B cell (primary cell): ENCODE data around the gene RING1. TPM values are rescaled to one million over a fixed set of nuclear protein-coding genes. Genes with fewer than 3 reads are reported as not detected.

Experiments
- ATAC-seq: fragments of 200-7000 bp; cut with Tn5 transposase; one replicate; pipeline ENCODE4 v1.10.0; 2021; ENCODE audit warnings: low read depth, mild to moderate bottlenecking, moderate number of reproducible peaks, moderate library complexity
- CTCF ChIA-PET: fragments of 350-600 bp; sonication (Branson Sonifier 250); formaldehyde crosslinking; loops from one replicate; lab custom pipeline; 2021; ENCODE audit warnings: antibody characterized with exemption, inconsistent platforms; lab: Charles Lee
- POLR2A ChIA-PET: fragments of 350-600 bp; sonication (Branson Sonifier 250); formaldehyde crosslinking; loops from one replicate; lab custom pipeline; 2021; ENCODE audit warnings: antibody characterized with exemption; lab: Charles Lee
- DNase-seq: peaks from one replicate; pipeline ENCODE4 v3.0.0; 2013
- H2AFZ ChIP-seq: 2 replicates; pipeline ENCODE4 v1.6.1; 2012; ENCODE audit warnings: mild to moderate bottlenecking, low read depth, low read length; ENCODE audit not compliant: insufficient read depth, poor library complexity, severe bottlenecking
- H3K27ac ChIP-seq, 2 donors: 1 replicate in 1 of 2; 2 replicates in 1 of 2; pipeline ENCODE4 v1.5.1; 2012 to 2013; ENCODE audit warnings: low read length in 2 of 2, mild to moderate bottlenecking in 2 of 2, moderate library complexity in 1 of 2
- H3K27me3 ChIP-seq, 4 experiments: fragments of 200-600 bp in 1 of 4; sonication (generic) in 1 of 4; replicated peaks in 1 of 4; 1 replicate in 2 of 4; 2 replicates in 2 of 4; pipeline versions ENCODE4 v1.6.1 to v1.7.0; 2013 to 2016; ENCODE audit warnings: low read length in 3 of 4, mild to moderate bottlenecking in 2 of 4, mixed read lengths in 1 of 4, moderate library complexity in 1 of 4; ENCODE audit not compliant: insufficient read depth in 4 of 4, control insufficient read depth in 3 of 4; ENCODE audit errors: control extremely low read depth in 1 of 4
- H3K36me3 ChIP-seq, 2 experiments: replicated peaks in 1 of 2; 1 replicate in 1 of 2; 2 replicates in 1 of 2; pipeline versions ENCODE4 v1.6.1 to v1.7.1; 2013; ENCODE audit warnings: low read length in 1 of 2; ENCODE audit not compliant: insufficient read depth in 2 of 2, control insufficient read depth in 1 of 2; ENCODE audit errors: control extremely low read depth in 1 of 2, extremely low read depth in 1 of 2
- H3K4me1 ChIP-seq, 2 donors: fragments of 200-600 bp in 1 of 2; sonication (generic) in 1 of 2; 1 replicate in 1 of 2; 2 replicates in 1 of 2; pipeline versions ENCODE4 v1.5.1 to v1.6.1; 2013 to 2017; ENCODE audit warnings: low read length in 2 of 2; ENCODE audit not compliant: control insufficient read depth in 2 of 2, insufficient read depth in 2 of 2
- H3K4me2 ChIP-seq: replicated peaks from 2 replicates; pipeline ENCODE3; 2012; ENCODE audit warnings: mild to moderate bottlenecking, low read depth, low read length; ENCODE audit not compliant: poor library complexity, severe bottlenecking
- H3K4me3 ChIP-seq, 5 experiments: fragments of 200-600 bp in 1 of 5; sonication (generic) in 1 of 5; 1 replicate in 3 of 5; 2 replicates in 2 of 5; pipeline versions ENCODE4 v1.5.1 to v1.7.0; 2011 to 2016; ENCODE audit warnings: low read length in 4 of 5, mild to moderate bottlenecking in 4 of 5, low read depth in 2 of 5, control low read depth in 1 of 5, moderate library complexity in 1 of 5; ENCODE audit not compliant: insufficient read depth in 1 of 5; ENCODE audit errors: control extremely low read depth in 1 of 5, extremely low read depth in 1 of 5
- H3K79me2 ChIP-seq: fragments of 200-600 bp; sonication (generic); one replicate; pipeline ENCODE4 v1.6.0; 2016; ENCODE audit warnings: low read length; ENCODE audit not compliant: control insufficient read depth, insufficient read depth
- H3K9ac ChIP-seq: fragments of 200-600 bp; sonication (generic); 2 replicates; pipeline ENCODE4 v1.6.1; 2017; ENCODE audit warnings: mild to moderate bottlenecking, low read length, moderate library complexity
- H3K9me3 ChIP-seq, 3 donors: one replicate each; pipeline versions ENCODE4 v1.6.1 to v1.7.1; 2013; ENCODE audit warnings: low read length in 2 of 3; ENCODE audit not compliant: control insufficient read depth in 2 of 3, insufficient read depth in 1 of 3; ENCODE audit errors: control extremely low read depth in 1 of 3
- H4K20me1 ChIP-seq: 2 replicates; pipeline ENCODE4 v1.6.0; 2012; ENCODE audit warnings: mild to moderate bottlenecking, low read length; ENCODE audit not compliant: insufficient read depth, control insufficient read depth, poor library complexity, severe bottlenecking
- H3K27ac Mint-ChIP-seq: one replicate; pipeline ENCODE4 v1.8.0; 2021; ENCODE audit warnings: mixed read lengths
- H3K27me3 Mint-ChIP-seq: one replicate; pipeline ENCODE4 v1.8.0; 2021; ENCODE audit warnings: mixed read lengths
- H3K4me1 Mint-ChIP-seq: one replicate; pipeline ENCODE4 v1.8.0; 2021; ENCODE audit warnings: mixed read lengths
- H3K4me3 Mint-ChIP-seq: one replicate; pipeline ENCODE4 v1.8.0; 2021; ENCODE audit warnings: mixed read lengths
- H3K9me3 Mint-ChIP-seq: one replicate; pipeline ENCODE4 v1.8.0; 2022; ENCODE audit warnings: mixed read lengths; ENCODE audit not compliant: insufficient read depth
- EZH2 ChIP-seq: IDR thresholded peaks from 2 replicates; pipeline ENCODE4 v1.6.1; 2012; ENCODE audit warnings: borderline replicate concordance, low read depth, mild to moderate bottlenecking, moderate library complexity, low read length; ENCODE audit not compliant: insufficient read depth, poor library complexity, severe bottlenecking
- WGBS: methylation state at CpG from one replicate; pipeline ENCODE4 v1.1.5; 2013; ENCODE audit warnings: missing lambda C conversion rate; ENCODE audit not compliant: insufficient coverage; 5-methylcytosine and 5-hydroxymethylcytosine counted together
- intact Hi-C: fragments of 100-400 bp; cut with micrococcal nuclease; formaldehyde crosslinking; loops from one replicate; pipeline ENCODE4 v1.10.0; 2022
- polyA plus RNA-seq: library from polyadenylated mRNA; depleted of rRNA; stranded (reverse); fragments of >200 nt; gene quantifications from 2 replicates; pipeline ENCODE4 v1.2.3, GENCODE V29; 2012
- total RNA-seq, 2 donors: library from RNA; stranded (reverse); fragments of 120-200 nt in 1 of 2; gene quantifications; 1 replicate in 1 of 2; 2 replicates in 1 of 2; pipeline versions ENCODE4 v1.2.3 to v1.2.4, GENCODE V29; 2013 to 2022
- TF ChIP-seq, protein P1 (sequence below): fragments of 200-600 bp; IDR thresholded peaks from one replicate; pipeline ENCODE4 v1.8.0; 2022; ENCODE audit warnings: antibody characterized with exemption, mild to moderate bottlenecking

RING1 gene
- total and polyA plus RNA-seq, 2 donors (not counting 1 experiment from before 2014, with no cell fraction given) = 37.1 to 44.2 TPM

DNA sequence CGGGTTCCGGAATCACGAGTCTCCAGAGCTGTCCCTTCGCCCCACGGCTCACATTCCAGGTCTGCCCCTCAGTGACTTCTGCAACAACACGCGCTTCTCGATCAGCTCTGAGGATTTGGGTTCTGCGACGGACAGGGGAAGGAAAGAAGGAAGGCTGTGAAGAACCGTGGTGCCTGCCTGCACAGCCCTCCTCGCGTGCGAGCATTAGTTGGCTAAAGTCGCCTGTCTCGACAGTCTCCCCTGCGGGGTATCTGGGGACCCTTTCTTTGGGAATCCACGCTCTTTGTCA lies 40.3 kb downstream of the RING1 start:
- Histone ChIP-seq H2AFZ (peak overlapping the region; percentile 87), H3K4me3 (peak overlapping the region; percentile 63 to 77 (median 74)), H3K27ac (peak overlapping the region; percentile 75 to 88), H3K4me2 (peak overlapping the region; percentile 98), H3K36me3 (peaks cover 0 to 9% of the 10 kb centered on the region in 2 experiments), H4K20me1 (no peaks in the 10 kb centered on the region), H3K79me2 (peaks cover 9% of the 10 kb centered on the region), H3K9ac (peak overlapping the region; percentile 73), H3K9me3 (no peaks in the 10 kb centered on the region), H3K4me1 (peaks cover 12 to 24% of the 10 kb centered on the region in 2 donors), H3K27me3 (peaks cover 0 to 4% (median 0%) of the 10 kb centered on the region in 4 experiments)
- CTCF ChIA-PET = interaction anchor here (0.8 to 6.0 kb wide), 50 partner anchors 9 to 835 kb away, joined by 3 to 80 read pairs (median 5); partner anchors contain the start of genes B3GALT4, HLA-DPB1, HSD17B8 and PFDN6
- ATAC-seq (no peak), DNase-seq (no peak)
- H3K27ac Mint-ChIP-seq = peak overlapping the region; percentile 97
- POLR2A ChIA-PET = interaction anchor here (0.9 to 1.7 kb wide), 12 partner anchors 23 to 403 kb away, joined by 3 to 12 read pairs (median 3); partner anchors contain the start of genes B3GALT4, HLA-DPB1, HSD17B8 and RING1
- intact Hi-C loops = loop anchor here (1.0 to 10.0 kb wide), 9 partner anchors 40 to 354 kb away; partner anchors contain the start of genes HLA-DMB, PFDN6, RGL2 and WDR46
- TF ChIP-seq, protein P1, sequence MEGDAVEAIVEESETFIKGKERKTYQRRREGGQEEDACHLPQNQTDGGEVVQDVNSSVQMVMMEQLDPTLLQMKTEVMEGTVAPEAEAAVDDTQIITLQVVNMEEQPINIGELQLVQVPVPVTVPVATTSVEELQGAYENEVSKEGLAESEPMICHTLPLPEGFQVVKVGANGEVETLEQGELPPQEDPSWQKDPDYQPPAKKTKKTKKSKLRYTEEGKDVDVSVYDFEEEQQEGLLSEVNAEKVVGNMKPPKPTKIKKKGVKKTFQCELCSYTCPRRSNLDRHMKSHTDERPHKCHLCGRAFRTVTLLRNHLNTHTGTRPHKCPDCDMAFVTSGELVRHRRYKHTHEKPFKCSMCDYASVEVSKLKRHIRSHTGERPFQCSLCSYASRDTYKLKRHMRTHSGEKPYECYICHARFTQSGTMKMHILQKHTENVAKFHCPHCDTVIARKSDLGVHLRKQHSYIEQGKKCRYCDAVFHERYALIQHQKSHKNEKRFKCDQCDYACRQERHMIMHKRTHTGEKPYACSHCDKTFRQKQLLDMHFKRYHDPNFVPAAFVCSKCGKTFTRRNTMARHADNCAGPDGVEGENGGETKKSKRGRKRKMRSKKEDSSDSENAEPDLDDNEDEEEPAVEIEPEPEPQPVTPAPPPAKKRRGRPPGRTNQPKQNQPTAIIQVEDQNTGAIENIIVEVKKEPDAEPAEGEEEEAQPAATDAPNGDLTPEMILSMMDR = peak; percentile 70
- no peak for TF ChIP-seq EZH2
- WGBS = 2% methylated on average over 17 of the region's 18 CpGs
- peaks cover 31% of the 10 kb centered on the region for H3K4me1 Mint-ChIP-seq
- H3K9me3 Mint-ChIP-seq = no peaks in the 10 kb centered on the region
- H3K4me3 Mint-ChIP-seq = peak overlapping the region; percentile 97
- peaks cover 5% of the 10 kb centered on the region for H3K27me3 Mint-ChIP-seq
